ENCODE data around the gene LRRC71.
"Not testable (repeated sequence)": the region's sequence is repeated elsewhere in the genome, so short reads cannot be mapped to it uniquely, and the experiment has no call there.

LRRC71 gene

DNA sequence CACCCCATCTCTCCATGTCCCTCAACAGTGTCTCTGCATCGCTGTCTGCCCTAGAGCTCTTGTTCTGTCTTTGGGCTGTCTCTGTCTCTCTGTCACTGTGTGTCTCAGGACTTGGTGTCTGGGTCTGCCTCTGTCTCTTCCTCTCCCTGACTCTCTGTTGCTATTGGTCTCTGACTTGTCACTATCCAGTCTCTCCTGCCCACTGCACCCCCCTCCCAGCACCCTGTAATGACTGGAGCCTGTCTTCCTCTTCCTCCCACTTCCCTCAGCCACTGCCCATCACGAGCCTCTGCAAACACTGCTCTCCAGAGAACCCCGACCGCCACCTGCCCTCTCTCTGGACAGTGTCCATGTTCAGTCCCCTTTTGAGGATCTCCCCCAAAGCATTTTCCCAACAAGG, 14.8 kb upstream of the LRRC71 start:
- DNase-seq (ENCODE audit: low read depth), result no peak

GRCh38 chr1:156906206-156906906, 14.1 kb upstream of the LRRC71 start:
- DNase-seq (ENCODE audit: low read depth), result no peak

GRCh38 chr1:156908541-156908940, 11.9 kb upstream of the LRRC71 start:
- DNase-seq (ENCODE audit: low read depth), result no peak

- no peak for DNase-seq (ENCODE audit: low read depth)
Measured at GRCh38 chr1:156908955-156909354, 11.5 kb upstream of the LRRC71 start.

- DNase-seq (ENCODE audit: low read depth), result no peak
Measured at GRCh38 chr1:156909671-156910070, 10.8 kb upstream of the LRRC71 start.

DNA sequence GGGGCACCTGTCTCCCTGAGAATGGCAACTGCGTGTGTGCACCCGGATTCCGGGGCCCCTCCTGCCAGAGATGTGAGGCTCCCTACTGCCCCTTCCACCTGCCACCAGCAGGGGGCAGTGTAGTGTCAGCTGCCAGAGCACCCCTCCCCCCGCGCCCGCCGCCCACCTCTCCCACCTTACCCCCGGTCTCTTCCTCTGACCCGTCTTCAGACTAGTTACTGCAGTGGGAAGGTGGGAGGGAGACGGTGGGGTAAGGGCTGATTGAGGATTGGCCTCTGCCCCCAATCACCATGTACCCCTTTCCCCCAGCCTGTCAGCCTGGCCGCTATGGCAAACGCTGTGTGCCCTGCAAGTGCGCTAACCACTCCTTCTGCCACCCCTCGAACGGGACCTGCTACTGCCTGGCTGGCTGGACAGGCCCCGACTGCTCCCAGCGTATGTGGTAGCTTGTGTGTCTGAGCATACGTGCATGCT, 10.1 kb upstream of the LRRC71 start:
- DNase-seq (ENCODE audit: low read depth), result no peak

DNA sequence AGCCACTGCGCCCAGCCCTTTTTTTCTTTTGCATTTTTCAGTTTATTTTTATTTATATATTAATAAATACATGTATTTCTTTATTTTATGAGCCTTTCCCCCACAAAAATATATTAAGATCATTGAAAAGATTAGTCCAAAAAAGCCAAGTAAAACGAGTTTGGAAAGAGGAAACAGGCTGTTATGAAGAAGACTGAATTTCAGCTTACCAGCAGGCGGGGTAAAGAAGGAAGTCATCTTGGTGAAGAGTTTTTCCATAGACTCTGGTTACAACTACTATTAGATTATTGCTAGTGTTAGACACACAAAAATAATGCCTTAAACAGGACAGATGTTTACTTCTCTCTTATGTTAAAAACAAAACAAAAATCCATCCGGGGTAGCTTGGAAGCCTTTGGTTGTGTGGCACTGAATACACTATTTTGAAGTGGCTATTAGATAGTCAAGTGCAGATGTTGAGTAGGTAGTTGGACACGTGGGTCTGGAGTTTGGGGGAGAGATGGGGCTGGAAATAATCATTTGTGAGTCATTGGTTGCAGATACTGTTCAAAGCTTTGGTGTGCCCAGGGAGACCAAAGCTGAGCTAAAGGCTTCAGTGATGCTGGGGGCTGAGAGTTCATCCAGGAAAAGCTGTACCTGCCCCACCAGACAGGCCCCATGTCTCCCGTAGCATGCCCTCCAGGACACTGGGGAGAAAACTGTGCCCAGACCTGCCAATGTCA, 8.7 kb upstream of the LRRC71 start:
- DNase-seq (ENCODE audit: low read depth), result no peak

DNA sequence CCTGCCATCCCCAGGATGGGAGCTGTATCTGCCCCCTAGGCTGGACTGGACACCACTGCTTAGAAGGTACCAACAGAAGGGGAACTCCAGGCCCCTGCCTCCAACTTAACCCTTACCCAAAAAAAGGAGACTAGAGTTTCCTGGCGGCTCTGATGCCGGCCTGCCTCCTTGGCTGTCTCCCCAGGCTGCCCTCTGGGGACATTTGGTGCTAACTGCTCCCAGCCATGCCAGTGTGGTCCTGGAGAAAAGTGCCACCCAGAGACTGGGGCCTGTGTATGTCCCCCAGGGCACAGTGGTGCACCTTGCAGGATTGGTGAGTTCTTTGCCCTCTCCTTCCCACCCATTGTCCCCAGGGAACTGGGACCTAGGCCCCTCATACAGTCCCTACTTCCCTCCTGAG, 8.1 kb upstream of the LRRC71 start:
- DNase-seq (ENCODE audit: low read depth), result no peak

DNA sequence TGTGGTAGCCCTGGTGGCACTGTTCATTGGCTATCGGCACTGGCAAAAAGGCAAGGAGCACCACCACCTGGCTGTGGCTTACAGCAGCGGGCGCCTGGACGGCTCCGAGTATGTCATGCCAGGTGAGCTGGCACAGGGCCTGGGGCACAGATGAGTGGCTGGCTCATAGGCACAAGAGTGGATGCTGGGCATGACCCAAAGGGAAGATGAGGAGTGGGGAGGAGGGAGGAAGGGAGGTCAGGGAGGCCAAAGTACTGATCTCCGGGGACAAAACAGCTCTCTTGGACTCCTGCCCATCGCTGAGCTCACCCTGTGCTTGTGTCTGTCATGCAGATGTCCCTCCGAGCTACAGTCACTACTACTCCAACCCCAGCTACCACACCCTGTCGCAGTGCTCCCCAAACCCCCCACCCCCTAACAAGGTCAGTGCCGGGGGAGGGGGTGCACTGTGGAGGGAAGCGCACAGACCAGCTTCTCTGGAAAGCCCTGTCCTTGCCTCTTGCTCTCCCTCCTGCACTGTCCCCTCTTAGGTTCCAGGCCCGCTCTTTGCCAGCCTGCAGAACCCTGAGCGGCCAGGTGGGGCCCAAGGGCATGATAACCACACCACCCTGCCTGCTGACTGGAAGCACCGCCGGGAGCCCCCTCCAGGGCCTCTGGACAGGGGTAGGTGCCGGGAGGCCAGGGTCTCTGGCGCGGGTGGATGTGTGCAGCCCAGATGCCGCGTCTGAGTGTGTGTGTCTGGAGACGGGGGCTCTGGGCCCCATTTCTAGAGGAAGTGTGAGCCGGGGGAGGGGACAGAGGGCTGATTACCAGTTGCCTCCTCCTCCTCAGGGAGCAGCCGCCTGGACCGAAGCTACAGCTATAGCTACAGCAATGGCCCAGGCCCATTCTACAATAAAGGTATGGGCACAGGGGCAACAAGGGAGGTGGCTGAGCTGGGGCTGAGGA, 7.3 kb upstream of the LRRC71 start:
- DNase-seq (ENCODE audit: low read depth), result no peak

- DNase-seq (ENCODE audit: low read depth), result no peak
Measured at GRCh38 chr1:156913809-156914387, 6.5 kb upstream of the LRRC71 start.

- no peak for DNase-seq (ENCODE audit: low read depth)
Measured at GRCh38 chr1:156914440-156914856, 6.0 kb upstream of the LRRC71 start.

DNA sequence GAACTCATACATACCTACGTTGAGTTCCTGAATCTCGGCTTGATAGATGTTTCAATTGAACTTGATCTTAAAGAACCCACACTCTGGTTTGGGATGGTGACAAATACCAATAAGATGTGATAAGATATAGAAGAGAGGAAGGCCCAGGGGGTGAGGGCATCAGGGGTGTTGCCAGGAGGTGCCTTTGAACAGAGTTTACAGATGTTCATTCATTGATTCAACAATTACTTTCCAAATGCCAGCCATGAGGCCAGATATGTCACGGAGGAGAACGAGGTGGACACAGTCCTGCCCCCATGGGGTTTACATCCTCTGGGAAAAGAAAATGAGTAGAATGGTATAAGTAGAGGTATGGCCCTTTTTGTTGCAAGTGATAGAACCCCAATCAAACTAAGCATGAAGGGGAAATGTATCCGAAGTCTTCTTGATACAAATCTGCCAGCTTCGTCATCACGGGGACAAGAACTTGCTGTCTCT, 659 bp downstream of the LRRC71 start:
- no peak for DNase-seq (ENCODE audit: low read depth)

DNA sequence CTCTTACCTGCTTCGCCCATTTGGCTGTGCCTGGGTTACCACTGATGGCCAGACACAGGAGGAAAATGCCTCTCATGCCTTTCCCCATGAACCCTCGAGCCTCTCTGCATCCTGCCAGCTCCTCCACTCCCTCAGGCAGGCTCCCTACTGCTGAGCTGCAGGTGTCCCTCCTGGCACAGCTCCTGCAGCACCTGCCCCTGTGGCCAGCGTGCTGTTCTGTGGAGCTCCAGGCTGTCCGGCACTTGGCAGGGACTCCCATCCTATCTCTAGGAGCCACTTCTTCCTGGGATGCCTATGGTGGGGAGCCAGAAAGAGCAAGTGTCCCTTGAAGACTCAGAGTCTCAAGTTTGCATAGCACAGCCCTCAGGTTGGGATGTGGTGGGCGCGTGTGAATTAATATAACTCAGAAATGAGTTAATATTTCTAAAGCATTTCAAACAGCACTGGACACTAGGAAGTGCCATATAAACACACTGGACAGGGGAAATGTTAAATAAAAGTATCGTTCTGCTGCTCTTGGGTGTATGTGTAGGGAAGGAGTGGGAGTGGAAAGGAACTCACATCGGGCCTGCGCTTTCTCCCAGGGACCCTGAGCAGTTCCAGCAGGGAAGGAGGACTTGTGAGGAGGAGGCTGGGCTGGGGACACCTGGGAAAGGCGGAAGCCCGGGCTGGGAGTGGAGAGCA, 2.7 kb downstream of the LRRC71 start:
- DNase-seq (ENCODE audit: low read depth), result no peak

GRCh38 chr1:156923670-156924477, 3.4 kb downstream of the LRRC71 start:
- DNase-seq (ENCODE audit: low read depth), result no peak

DNA sequence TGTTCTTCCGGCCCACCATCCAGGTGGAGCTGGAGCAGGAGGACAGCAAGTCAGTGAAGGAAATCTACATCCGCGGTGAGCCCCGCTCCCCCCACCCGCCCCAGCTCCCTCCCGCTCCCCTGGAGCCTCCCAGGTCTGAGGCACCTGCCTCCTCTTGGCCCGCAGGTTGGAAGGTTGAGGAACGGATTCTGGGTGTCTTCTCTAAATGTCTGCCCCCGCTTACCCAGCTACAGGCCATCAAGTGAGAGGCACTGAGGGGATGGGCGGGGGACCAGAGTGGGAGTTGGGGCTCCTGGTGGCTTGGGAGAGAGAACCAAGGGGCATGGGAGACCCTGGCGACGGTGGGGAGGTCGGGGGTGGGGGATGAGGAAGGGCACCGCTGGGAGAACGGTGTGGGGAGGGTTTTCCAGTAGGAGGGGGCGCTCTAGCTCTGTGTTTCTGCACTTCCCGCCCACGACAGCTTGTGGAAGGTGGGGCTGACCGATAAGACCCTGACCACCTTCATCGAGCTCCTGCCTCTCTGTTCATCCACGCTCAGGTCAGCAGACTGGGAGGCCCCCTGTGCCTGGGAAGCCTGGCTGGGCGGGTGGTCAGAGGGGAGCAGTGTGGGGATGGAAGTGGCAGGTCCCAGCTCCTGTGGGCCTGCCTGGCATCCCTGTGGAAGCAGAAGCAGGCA, 4.2 kb downstream of the LRRC71 start:
- DNase-seq (ENCODE audit: low read depth), result no peak

DNA sequence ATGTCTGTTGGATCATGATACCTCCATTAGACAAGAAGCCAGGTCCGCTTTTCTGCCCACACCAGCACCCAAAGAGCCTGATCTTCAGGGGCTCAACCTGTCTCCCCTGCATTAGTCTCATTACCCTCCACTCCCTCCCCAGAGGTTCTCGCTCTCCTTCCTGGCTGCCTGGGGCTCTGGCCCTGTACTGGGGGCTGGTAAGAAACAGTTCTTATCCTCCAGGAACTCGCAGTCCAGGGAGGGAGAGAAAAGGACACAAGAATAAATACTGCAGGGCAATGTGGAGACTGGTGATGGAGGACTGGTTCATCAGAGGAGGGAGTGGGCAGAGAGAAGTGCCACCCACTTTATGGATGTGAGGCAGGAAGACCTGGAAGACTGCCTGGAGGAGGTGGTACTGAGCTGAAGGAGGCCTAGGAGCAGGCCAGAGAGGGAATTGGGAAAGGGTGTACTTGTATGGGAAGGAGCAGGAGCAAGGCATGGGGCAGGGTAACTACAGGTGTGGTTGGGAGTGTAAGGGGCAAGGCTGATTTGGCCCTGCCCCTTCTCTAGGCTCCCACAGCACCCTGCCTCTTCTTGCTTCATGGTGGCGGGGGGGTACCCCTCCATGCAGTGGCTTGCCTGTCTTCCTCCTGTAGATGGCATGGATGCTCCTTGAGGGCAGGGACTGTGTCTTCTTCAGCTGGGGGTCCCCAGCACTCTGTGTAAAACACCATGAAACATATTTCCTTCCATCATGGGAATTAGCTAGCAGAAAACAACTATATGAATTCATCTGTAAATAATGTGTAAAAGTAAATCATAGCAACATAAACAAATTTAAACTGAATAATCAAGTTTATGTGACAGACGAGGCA, 5.0 kb downstream of the LRRC71 start:
- DNase-seq (ENCODE audit: low read depth), result no peak

GRCh38 chr1:156926175-156926574, 5.7 kb downstream of the LRRC71 start:
- no peak for DNase-seq (ENCODE audit: low read depth)

DNA sequence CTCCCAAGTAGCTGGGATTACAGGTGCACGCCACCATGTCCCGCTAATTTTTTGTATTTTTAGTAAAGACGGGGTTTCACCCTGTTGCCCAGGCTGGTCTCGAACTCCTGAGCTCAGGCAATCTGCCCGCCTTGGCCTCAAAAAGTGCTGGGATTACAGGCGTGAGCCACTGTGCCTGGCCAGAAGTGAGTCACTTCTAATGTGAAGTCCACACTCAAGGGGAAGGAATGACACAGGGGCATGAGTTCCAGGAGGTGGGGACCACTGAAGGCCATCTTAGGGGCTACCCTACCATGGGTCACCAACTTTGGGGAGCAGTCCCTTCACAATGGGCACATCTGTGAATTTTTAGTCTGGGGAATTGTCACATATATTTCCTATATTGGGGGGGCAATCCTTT, 6.3 kb downstream of the LRRC71 start:
- DNase-seq (ENCODE audit: low read depth), result not testable (repeated sequence)
